Stomach (tissue), 4 donors: Measurements from ENCODE around the gene PGA4.
A peak's percentile ranks its signal among the peaks of the same experiment; 100 is the strongest.

Source experiments
- EP300 ChIP-seq: sonication (generic); formaldehyde crosslinking; IDR thresholded peaks from one replicate; pipeline ENCODE4 v1.6.1; 2017; ENCODE audit warnings: antibody characterized with exemption
- POLR2A ChIP-seq, 4 donors: fragments of 450-650 bp; IDR thresholded peaks; one replicate each; pipeline ENCODE4 v1.6.1; 2016; ENCODE audit warnings: antibody characterized with exemption in 4 of 4, control low read depth in 2 of 4, mild to moderate bottlenecking in 1 of 4, moderate library complexity in 1 of 4
- POLR2AphosphoS5 ChIP-seq, 3 donors: sonication (generic); formaldehyde crosslinking; IDR thresholded peaks; one replicate each; pipeline ENCODE4 v1.6.1; 2016; ENCODE audit warnings: antibody characterized with exemption in 3 of 3
- TF ChIP-seq, protein P1 (sequence below), 7 experiments: fragments of 450-650 bp in 4 of 7; fragments of 200-600 bp in 3 of 7; sonication (generic) in 3 of 7; IDR thresholded peaks; one replicate each; pipeline ENCODE4 v1.5.1; 2016 to 2019; ENCODE audit warnings: antibody characterized with exemption in 7 of 7, control low read depth in 2 of 7, mild to moderate bottlenecking in 1 of 7

DNA sequence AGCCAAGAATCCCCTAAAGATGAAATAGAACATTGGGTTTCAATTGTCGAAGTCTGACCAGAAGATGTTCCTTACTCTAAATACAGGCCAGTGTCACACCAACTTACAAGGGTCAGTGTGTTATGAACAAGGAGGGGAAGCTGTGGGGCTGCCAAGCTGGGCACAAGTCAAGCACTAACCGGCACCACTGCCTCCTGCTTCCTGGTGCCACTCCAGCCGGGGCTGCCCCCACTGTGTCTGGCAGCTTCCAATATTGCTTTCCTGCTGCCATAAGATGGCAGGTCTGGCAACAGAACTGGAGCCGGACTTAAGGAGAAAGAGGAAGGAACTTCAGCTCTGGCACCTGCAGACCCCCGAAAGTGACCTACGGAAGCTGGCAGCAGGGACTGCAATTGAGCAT, 47.2 kb upstream of the PGA4 start:
- TF ChIP-seq EP300 (no peak), POLR2A (IDR thresholded peaks at IDR 0.05) (no peak), POLR2AphosphoS5 (IDR thresholded peaks at IDR 0.05) (peak in 2 of 3 donors; percentile 69 to 74)
- TF ChIP-seq, protein P1, sequence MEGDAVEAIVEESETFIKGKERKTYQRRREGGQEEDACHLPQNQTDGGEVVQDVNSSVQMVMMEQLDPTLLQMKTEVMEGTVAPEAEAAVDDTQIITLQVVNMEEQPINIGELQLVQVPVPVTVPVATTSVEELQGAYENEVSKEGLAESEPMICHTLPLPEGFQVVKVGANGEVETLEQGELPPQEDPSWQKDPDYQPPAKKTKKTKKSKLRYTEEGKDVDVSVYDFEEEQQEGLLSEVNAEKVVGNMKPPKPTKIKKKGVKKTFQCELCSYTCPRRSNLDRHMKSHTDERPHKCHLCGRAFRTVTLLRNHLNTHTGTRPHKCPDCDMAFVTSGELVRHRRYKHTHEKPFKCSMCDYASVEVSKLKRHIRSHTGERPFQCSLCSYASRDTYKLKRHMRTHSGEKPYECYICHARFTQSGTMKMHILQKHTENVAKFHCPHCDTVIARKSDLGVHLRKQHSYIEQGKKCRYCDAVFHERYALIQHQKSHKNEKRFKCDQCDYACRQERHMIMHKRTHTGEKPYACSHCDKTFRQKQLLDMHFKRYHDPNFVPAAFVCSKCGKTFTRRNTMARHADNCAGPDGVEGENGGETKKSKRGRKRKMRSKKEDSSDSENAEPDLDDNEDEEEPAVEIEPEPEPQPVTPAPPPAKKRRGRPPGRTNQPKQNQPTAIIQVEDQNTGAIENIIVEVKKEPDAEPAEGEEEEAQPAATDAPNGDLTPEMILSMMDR (IDR thresholded peaks at IDR 0.05) = no peak
